GM21423 (cell line): ENCODE measurements around the gene PSMC3IP.
"Not testable (repeated sequence)": the region's sequence is repeated elsewhere in the genome, so short reads cannot be mapped to it uniquely, and the experiment has no call there.

ENCODE experiments used
- ATAC-seq: cut with Tn5 transposase; IDR thresholded peaks from one replicate; pipeline ENCODE4 v1.9.1; 2021; ENCODE audit warnings: mild to moderate bottlenecking, moderate library complexity; ENCODE audit not compliant: unreplicated experiment

The PSMC3IP gene

GRCh38 chr17:42562388-42563142, 15.0 kb downstream of the PSMC3IP start:
- ATAC-seq, result no peak

DNA sequence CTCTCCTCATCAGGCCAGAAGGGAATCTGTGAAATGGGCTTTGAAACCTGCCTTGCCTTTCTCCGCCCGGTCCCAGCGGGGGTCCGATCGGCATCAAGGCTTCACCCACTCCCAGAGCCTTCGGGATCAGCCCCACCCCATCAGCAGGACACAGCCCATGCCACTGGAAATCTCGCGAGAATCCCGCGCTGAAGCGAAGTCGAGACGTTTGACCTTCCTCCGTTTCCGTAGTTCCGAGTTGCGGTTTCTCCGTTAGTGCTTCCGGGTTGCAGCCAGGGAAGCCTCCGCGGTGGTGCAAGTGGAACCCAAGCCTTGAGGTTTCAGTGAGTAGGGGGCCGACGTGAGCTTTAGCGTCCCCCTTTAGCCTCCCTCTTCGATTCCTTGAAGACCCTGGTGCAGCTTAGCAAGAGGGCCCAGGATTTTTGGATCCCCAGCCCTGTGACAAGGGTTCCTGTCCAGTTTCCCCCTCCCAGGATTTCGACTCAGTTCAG, 15.6 kb downstream of the PSMC3IP start, which contains the start of gene COASY:
Gene COASY, plus strand, starts transcription at position 252 of the 491 bp plus-strand sequence. CDS start 475 bp downstream, outside the sequence.
- no peak for ATAC-seq

- ATAC-seq, result no peak
Measured at GRCh38 chr17:42560246-42560645, 17.3 kb downstream of the PSMC3IP start.

GRCh38 chr17:42559075-42559474, 18.5 kb downstream of the PSMC3IP start:
- no peak for ATAC-seq

DNA sequence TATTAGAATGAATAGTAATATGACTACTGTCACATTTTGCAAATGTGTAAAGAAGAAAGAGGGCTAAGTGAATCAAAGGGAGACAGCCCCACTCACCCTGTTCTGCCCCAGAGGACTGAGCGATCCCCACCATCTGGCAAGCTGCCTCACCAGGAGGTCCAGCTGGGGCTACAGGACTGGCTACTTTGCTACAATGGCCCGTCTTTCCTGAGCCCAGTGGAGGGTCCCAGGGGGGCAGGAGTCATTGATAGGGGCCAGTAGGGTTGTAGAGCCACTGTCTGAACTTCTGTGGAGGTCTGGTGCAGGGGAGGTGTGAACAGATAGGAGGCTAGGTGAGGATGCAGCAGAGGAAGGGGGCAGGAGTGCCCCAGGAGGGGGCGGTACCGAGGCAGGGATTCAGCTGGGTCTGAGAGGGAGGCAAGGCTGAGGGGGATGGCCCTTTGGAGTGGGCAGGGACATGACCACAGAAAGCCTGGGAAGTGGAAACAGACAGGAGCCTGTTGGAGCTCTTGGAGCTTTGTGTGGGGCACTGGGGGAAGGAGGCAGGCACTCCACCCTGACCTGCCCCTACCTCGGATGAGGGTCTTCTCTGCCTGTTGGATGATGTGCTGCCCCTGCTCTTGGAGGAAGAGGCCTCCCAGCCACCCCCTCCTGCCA, 21.4 kb downstream of the PSMC3IP start:
- not testable (repeated sequence) for ATAC-seq

- no peak for ATAC-seq
Measured at GRCh38 chr17:42555122-42555622, 22.4 kb downstream of the PSMC3IP start.

DNA sequence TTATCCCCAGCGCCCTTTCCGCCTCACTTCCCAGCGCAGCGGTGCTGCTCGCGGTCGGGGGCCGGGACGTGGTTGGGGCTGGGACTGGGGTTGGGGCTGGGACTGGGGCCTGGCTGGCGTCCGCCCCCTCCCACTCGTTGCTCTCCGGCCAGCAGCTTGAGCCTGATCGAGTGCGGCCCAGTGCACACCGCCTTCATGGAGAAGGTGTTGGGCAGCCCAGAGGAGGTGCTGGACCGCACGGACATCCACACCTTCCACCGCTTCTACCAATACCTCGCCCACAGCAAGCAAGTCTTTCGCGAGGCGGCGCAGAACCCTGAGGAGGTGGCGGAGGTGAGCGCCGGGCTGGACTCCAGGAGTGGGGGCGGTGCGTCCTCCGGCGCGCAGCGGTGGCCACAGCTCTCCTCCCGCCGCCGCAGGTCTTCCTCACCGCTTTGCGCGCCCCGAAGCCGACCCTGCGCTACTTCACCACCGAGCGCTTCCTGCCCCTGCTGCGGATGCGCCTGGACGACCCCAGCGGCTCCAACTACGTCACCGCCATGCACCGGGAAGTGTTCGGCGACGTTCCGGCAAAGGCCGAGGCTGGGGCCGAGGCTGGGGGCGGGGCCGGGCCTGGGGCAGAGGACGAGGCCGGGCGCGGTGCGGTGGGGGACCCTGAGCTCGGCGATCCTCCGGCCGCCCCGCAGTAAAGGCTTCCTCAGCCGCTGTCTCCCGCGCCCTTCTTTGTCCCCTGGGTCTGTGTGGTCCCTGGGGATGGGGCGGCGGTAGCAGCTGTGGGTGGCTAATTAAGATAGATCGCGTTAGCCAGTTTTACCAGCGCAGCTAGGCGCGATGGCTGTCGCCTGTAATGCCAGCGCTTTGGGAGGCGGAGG, 23.0 kb downstream of the PSMC3IP start:
- ATAC-seq, result peak; percentile 88

- no peak for ATAC-seq
Measured at GRCh38 chr17:42553866-42554249, 23.7 kb downstream of the PSMC3IP start.

DNA sequence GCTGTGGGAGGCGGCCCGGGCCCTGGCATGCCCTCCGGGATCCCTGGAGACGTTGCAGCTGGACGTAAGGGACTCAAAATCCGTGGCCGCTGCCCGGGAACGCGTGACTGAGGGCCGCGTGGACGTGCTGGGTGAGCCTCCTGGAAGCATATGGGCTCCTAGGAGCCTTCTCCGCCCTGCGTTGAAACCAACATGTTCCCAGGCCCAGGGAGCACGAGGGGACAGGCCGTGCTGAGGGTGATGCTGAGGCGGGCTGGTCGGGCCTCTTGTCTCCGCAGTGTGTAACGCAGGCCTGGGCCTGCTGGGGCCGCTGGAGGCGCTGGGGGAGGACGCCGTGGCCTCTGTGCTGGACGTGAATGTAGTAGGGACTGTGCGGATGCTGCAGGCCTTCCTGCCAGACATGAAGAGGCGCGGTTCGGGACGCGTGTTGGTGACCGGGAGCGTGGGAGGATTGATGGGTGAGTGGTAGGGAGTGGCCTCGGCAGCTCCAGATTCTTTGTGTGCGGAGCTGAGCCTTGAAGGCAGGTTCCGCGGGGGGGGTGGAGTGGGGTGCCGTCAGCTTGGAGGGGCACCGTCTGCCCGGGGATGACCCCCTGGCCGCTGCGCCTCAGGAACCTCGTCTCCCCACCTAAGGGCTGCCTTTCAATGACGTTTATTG, 24.2 kb downstream of the PSMC3IP start:
- no peak for ATAC-seq

GRCh38 chr17:42552736-42553135, 24.8 kb downstream of the PSMC3IP start, which contains the start of gene HSD17B1:
Gene HSD17B1, plus strand, starts transcription at chr17:42552923. Its CDS starts 11 bp downstream, at chr17:42552934.
- ATAC-seq, result not testable (repeated sequence)

DNA sequence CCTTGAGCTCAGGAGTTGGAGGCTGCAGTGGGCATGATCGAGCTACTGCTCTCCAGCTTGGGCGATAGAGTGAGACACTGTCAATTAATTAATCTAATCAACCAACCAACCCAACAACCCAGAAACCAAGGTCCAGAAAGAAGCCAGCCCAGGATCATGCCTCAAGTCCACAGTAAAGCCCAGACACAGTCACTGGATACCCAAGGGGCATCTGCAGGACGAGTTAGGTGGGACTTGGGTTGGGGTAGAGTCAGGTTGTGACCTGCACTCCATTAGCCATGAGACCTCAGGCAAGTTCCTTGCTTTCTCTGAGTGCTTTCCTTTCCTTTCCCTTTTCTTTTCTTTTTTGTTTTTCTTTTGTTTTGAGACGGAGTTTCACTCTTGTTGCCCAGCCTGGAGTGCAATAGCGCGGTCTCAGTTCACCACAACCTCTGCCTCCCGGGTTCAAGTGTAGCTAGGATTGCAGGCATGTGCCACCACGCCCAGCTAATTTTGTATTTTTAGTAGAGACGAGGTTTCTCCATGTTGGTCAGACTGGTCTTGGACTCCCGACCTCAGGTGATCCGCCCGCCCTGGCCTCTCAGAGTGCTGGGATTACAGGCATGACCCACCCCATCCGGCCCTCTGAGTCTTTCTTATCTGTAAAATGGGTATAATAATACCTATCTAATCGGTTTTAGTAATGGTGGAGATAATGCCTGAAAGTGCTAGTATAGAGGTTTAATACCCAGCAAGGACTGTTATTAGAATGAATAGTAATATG, 28.4 kb downstream of the PSMC3IP start:
- no peak for ATAC-seq

- peak; percentile 61 for ATAC-seq
Measured at GRCh38 chr17:42548070-42548837, 29.3 kb downstream of the PSMC3IP start.

- ATAC-seq, result no peak
Measured at GRCh38 chr17:42547698-42548069, 29.8 kb downstream of the PSMC3IP start.

DNA sequence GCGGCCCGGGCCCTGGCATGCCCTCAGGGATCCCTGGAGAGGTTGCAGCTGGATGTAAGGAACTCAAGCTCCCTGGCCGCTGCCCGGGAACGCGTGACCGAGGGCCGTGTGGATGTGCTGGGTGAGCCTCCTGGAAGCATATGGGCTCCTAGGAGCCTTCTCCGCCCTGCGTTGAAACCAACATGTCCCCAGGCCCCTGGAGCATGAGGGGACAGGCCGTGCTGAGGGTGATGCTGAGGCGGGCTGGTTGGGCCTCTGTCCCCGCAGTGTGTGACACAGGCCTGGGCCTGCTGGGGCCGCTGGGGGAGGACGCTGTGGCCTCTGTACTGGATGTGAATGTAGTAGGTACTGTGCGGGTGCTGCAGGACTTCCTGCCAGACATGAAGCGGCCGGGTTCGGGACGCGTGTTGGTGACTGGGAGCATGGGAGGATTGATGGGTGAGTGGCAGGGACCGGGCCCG, 30.5 kb downstream of the PSMC3IP start:
- ATAC-seq, result no peak

DNA sequence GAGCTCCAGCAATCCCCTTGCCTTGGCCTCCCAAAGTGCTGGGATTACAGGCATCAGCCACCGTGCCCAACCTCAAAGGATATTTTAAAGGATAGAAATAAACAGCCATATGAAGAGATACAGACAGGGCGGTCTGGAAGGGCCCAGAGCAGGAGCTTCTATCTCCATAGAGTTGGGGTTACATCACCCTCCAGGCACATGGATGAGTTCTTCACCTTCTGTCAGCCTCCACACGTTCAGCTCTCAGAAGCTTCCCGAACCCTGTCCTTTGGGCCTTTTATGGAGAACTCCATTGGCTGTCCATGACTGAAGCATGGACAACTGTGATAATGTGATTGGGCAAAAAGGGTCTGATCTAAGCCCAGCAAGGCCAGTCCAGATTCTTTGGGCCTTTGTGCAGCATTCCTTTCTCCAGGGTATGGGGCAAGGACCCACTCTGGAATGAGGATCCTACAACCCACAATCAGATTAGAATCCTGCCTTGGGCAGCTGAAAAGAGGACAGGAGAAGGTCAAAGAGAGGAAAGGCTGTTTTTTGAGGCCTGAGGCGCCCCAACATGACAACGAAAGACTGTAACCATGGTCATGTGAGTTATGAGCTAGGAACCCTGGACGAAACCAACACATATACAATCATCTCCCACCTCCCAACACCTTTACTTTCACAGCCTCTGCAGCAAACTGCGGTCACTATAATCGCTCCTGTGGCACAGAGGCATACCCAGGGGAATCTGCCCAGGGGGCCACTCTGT, 31.6 kb downstream of the PSMC3IP start:
- ATAC-seq, result not testable (repeated sequence)

DNA sequence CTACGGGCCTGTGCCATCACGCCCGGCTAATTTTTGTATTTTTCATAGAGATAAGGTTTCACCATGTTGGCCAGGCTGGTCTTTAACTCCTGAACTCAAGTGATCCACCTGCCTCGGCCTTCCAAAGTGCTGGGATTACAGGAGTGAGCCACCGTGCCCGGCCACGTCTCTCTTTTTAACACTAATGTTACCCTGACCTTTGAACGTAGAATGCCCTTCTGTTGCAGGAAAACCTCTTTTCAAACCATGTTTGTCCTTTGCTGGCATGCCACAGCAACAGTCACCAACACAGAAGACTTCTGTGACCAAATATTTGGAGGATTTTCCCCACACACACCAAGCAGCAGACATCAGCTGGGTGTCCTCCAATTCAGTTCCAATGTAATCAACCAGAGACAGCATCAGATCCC, 32.6 kb downstream of the PSMC3IP start:
- no peak for ATAC-seq

- no peak for ATAC-seq
Measured at GRCh38 chr17:42543190-42544079, 34.1 kb downstream of the PSMC3IP start.
